Gastrocnemius medialis (tissue), 4 donors: Measurements from ENCODE around the gene GUF1. TPM values are rescaled to one million over a fixed set of nuclear protein-coding genes. Genes with fewer than 3 reads are reported as not detected.
"Not testable (repeated sequence)": the region's sequence is repeated elsewhere in the genome, so short reads cannot be mapped to it uniquely, and the experiment has no call there.

Source experiments
- ATAC-seq, 2 donors: fragments of 150-250 bp; one replicate each; pipeline ENCODE4 v1.9.1; 2016
- DNase-seq, 2 donors: peaks; one replicate each; pipeline ENCODE4 v3.0.0-alpha.2; 2019
- H3K27ac ChIP-seq, 4 donors: fragments of 200-600 bp; sonication (generic); 1 replicate in 1 of 4; 2 replicates in 3 of 4; pipeline ENCODE4 v1.5.1; 2016 to 2018; ENCODE audit warnings: mild to moderate bottlenecking in 2 of 4, moderate library complexity in 1 of 4
- H3K27me3 ChIP-seq, 3 donors: fragments of 200-600 bp; sonication (generic) in 2 of 3; 1 replicate in 1 of 3; 2 replicates in 2 of 3; pipeline versions ENCODE4 v1.5.1 to v1.6.0; 2016 to 2019; ENCODE audit warnings: mild to moderate bottlenecking in 1 of 3, moderate library complexity in 1 of 3
- H3K36me3 ChIP-seq, 2 donors: fragments of 200-600 bp; sonication (generic) in 1 of 2; one replicate each; pipeline ENCODE4 v1.5.1; 2017 to 2018
- H3K4me1 ChIP-seq, 2 donors: fragments of 200-600 bp; sonication (generic) in 1 of 2; one replicate each; pipeline ENCODE4 v1.5.1; 2016 to 2017; ENCODE audit warnings: mild to moderate bottlenecking in 2 of 2
- H3K4me3 ChIP-seq, 4 donors: fragments of 200-600 bp; sonication (generic) in 3 of 4; 1 replicate in 1 of 4; 2 replicates in 3 of 4; pipeline ENCODE4 v1.5.1; 2016 to 2019; ENCODE audit warnings: mild to moderate bottlenecking in 2 of 4
- H3K9me3 ChIP-seq, 3 donors: fragments of 200-600 bp; sonication (generic) in 2 of 3; 1 replicate in 1 of 3; 2 replicates in 2 of 3; pipeline ENCODE4 v1.5.1; 2016 to 2019
- CTCF ChIP-seq, 5 experiments: fragments of 450-650 bp in 3 of 5; fragments of 200-600 bp in 2 of 5; sonication (generic) in 2 of 5; IDR thresholded peaks in 4 of 5; conservative IDR thresholded peaks in 1 of 5; 1 replicate in 4 of 5; 2 replicates in 1 of 5; pipeline ENCODE4 v1.5.1; 2016 to 2019; ENCODE audit warnings: antibody characterized with exemption in 5 of 5, mild to moderate bottlenecking in 3 of 5, moderate library complexity in 3 of 5
- POLR2A ChIP-seq, 2 donors: fragments of 450-650 bp; IDR thresholded peaks; one replicate each; pipeline ENCODE4 v1.6.1; 2017; ENCODE audit warnings: antibody characterized with exemption in 2 of 2, mild to moderate bottlenecking in 2 of 2, moderate library complexity in 2 of 2
- in situ Hi-C, 4 donors: fragments of 200-750 bp; cut with MboI; loops; one replicate each; pipeline versions ENCODE4 v1.15.0 to v1.8.0; 2017; ENCODE audit warnings: low sequenced_read_pairs in 4 of 4
- intact Hi-C: fragments of 100-400 bp; cut with DNase I; formaldehyde crosslinking; loops from one replicate; pipeline ENCODE4 v1.15.1; 2023; ENCODE audit warnings: low total_unique reads
- total RNA-seq, 4 donors: library from RNA; depleted of rRNA; stranded (reverse); fragments of >200 nt; gene quantifications; one replicate each; pipeline versions ENCODE4 v1.1.0 to v1.2.3, GENCODE V29; 2016

The GUF1 gene
- total RNA-seq, 4 donors from 2014 or later = 16.4 to 25.3 (median 18.9) TPM

GRCh38 chr4:44725726-44726037, 47.5 kb downstream of the GUF1 start:
- H3K27me3 ChIP-seq = no peaks in the 10 kb centered on the region
- no peak for DNase-seq
- H3K4me3 ChIP-seq = peak overlapping the region; percentile 81 to 95 (median 88)
- intact Hi-C loops = loop anchor here (2.0 kb wide), 1 partner anchor 49 kb away; no protein-coding TSS in a partner anchor
- H3K27ac ChIP-seq = peak overlapping the region; percentile 80 to 87 (median 84)
- no peak for TF ChIP-seq CTCF (IDR thresholded peaks at IDR 0.05 in 4 of 5, conservative IDR thresholded peaks at IDR 0.05 in 1 of 5)
- TF ChIP-seq POLR2A (IDR thresholded peaks at IDR 0.05) = no peak
- in situ Hi-C loops = no loop called here
- ATAC-seq = peak; percentile 17 to 37
- H3K36me3 ChIP-seq = no peaks in the 10 kb centered on the region
- peaks cover 15 to 19% of the 10 kb centered on the region in 2 donors for H3K4me1 ChIP-seq
- H3K9me3 ChIP-seq = no peaks in the 10 kb centered on the region

- Histone ChIP-seq H3K27me3 (no peaks in the 10 kb centered on the region), H3K36me3 (no peaks in the 10 kb centered on the region), H3K27ac (peak within 1 kb of the TSS; percentile 80 to 87 (median 84)), H3K4me1 (peaks cover 11 to 16% of the 10 kb centered on the region in 2 donors), H3K4me3 (peak within 1 kb of the TSS; percentile 81 to 95 (median 88)), H3K9me3 (no peaks in the 10 kb centered on the region)
- DNase-seq (peak; percentile 81 to 90), ATAC-seq (peak; percentile 91 to 96)
- intact Hi-C loops (loop anchor here (2.0 kb wide), 1 partner anchor 49 kb away; no protein-coding TSS in a partner anchor), in situ Hi-C loops (no loop called here)
- TF ChIP-seq POLR2A (IDR thresholded peaks at IDR 0.05) (peak; percentile 43 to 48), CTCF (IDR thresholded peaks at IDR 0.05 in 4 of 5, conservative IDR thresholded peaks at IDR 0.05 in 1 of 5) (no peak)
Observed at GRCh38 chr4:44726038-44726871, 48.0 kb downstream of the GUF1 start, which contains the start of gene GNPDA2. GNPDA2 (minus strand) TSS chr4:44726556; CDS start chr4:44722207, 4,349 bp downstream.

GRCh38 chr4:44727471-44727870, 49.3 kb downstream of the GUF1 start:
- intact Hi-C loops = loop anchor here (2.0 kb wide), 1 partner anchor 51 kb away; no protein-coding TSS in a partner anchor
- no peaks in the 10 kb centered on the region for H3K36me3 ChIP-seq
- H3K27me3 ChIP-seq = no peaks in the 10 kb centered on the region
- H3K27ac ChIP-seq = no peak overlapping the region
- H3K4me3 ChIP-seq = peak overlapping the region in 1 of 4 donors; percentile 95
- no peaks in the 10 kb centered on the region for H3K9me3 ChIP-seq
- ATAC-seq (no peak), DNase-seq (no peak)
- H3K4me1 ChIP-seq = peaks cover 8 to 16% of the 10 kb centered on the region in 2 donors
- TF ChIP-seq CTCF (IDR thresholded peaks at IDR 0.05 in 4 of 5, conservative IDR thresholded peaks at IDR 0.05 in 1 of 5) = no peak
- TF ChIP-seq POLR2A (IDR thresholded peaks at IDR 0.05) = no peak
- in situ Hi-C loops = no loop called here

GRCh38 chr4:44728694-44729093, 50.5 kb downstream of the GUF1 start:
- ATAC-seq, H3K4me3 ChIP-seq, H3K27ac ChIP-seq, H3K27me3 ChIP-seq, in situ Hi-C loops, H3K9me3 ChIP-seq, H3K36me3 ChIP-seq, intact Hi-C loops, DNase-seq: not testable (repeated sequence)
- peaks cover 7 to 16% of the 10 kb centered on the region in 2 donors for H3K4me1 ChIP-seq

GRCh38 chr4:44736900-44737299, 58.7 kb downstream of the GUF1 start:
- intact Hi-C loops (no loop called here), in situ Hi-C loops (no loop called here)
- no peak for DNase-seq

More at GRCh38 chr4:44736900-44737299, 58.7 kb downstream of the GUF1 start:
- Histone ChIP-seq H3K27ac (no peak overlapping the region), H3K9me3 (no peaks in the 10 kb centered on the region), H3K4me3 (no peak overlapping the region), H3K27me3 (no peaks in the 10 kb centered on the region), H3K4me1 (no peaks in the 10 kb centered on the region), H3K36me3 (no peaks in the 10 kb centered on the region)
- no peak for TF ChIP-seq POLR2A (IDR thresholded peaks at IDR 0.05)
- no peak for ATAC-seq
